ENCODE data around the gene EIF3L. TPM values are rescaled to one million over a fixed set of nuclear protein-coding genes. Genes with fewer than 3 reads are reported as not detected.

EIF3L gene
- polyA plus RNA-seq, 3 donors, result 209 to 503 (median 246) TPM

DNA sequence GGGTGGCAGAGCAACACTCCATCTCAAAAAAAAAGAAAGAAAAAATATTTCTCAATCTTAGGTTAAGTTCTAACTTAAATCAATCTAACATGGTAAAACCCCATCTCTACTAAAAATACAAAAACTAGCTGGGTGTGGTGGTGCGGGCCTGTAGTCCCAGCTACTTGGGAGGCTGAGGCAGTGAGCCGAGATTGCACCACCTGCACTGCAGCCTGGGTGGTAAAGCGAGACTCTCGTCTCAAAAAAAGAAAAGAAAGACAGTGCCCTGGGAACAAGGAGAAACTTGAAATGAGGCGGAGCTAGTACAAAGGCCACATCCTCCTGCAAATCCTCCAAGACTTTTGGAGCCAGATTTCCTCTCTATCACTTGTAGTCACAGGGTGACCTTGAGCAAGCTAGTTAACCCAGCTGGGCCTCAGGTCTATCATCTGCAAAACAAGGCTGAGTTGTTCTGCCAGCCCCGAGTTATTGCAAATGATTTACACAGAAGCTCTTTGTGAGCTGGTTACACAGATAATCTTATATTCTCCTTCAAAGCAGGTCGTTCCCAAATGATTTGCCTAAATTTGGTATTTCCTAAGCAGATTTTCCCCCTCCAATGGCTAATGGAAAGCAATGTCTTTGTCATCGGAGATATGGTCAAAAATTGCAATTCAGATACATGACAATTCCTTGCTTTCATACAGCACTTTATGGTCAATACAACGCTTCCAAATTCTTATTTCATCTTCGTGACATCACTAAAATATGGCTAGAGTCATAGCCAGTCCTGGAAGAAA is 7.0 kb upstream of the EIF3L start:
- Histone ChIP-seq H3K9me3 (replicated peaks in 1 of 2; ENCODE audit: control insufficient read depth in 1 of 2, insufficient read depth in 1 of 2, low read length in 2 of 2) (no peaks in the 10 kb centered on the region), H3K4me3 (replicated peaks in 1 of 3; ENCODE audit: low read depth in 2 of 3, low read length in 3 of 3) (peak overlapping the region in 1 of 3 experiments; percentile 87), H3K27me3 (ENCODE audit: control insufficient read depth in 2 of 2, insufficient read depth in 2 of 2, low read length in 2 of 2) (no peaks in the 10 kb centered on the region), H3K27ac (ENCODE audit: low read depth in 1 of 2, low read length in 2 of 2) (no peak overlapping the region), H2AFZ (ENCODE audit: insufficient read depth, low read depth, low read length, poor library complexity, severe bottlenecking) (no peak overlapping the region), H3K9ac (ENCODE audit: insufficient read depth, low read length, poor library complexity, severe bottlenecking) (no peak overlapping the region), H3K79me2 (ENCODE audit: insufficient read depth, low read length) (peaks cover 24% of the 10 kb centered on the region), H3K4me1 (ENCODE audit: control insufficient read depth in 1 of 2, insufficient read depth in 2 of 2, low read length in 2 of 2) (peaks cover 13 to 14% of the 10 kb centered on the region in 2 donors), H3K36me3 (replicated peaks in 1 of 2; ENCODE audit: control insufficient read depth in 1 of 2, insufficient read depth in 2 of 2, low read length in 2 of 2) (peaks cover 21 to 27% of the 10 kb centered on the region in 2 donors), H4K20me1 (ENCODE audit: insufficient read depth, low read length) (no peaks in the 10 kb centered on the region), H3K4me2 (replicated peaks; ENCODE audit: extremely low read depth, low read length, poor library complexity, severe bottlenecking) (no peak overlapping the region)
- no peak for DNase-seq
- TF ChIP-seq CTCF (IDR thresholded peaks at IDR 0.05), result no peak
- Mint-ChIP-seq H3K27ac (no peak overlapping the region), H3K9me3 (peaks cover 0 to 5% (median 3%) of the 10 kb centered on the region in 7 donors), H3K4me1 (peaks cover 19% of the 10 kb centered on the region), H3K27me3 (ENCODE audit: low read depth in 3 of 3) (no peaks in the 10 kb centered on the region), H3K4me3 (no peak overlapping the region), H3K36me3 (peaks cover 15 to 29% of the 10 kb centered on the region in 2 donors)
- WGBS (ENCODE audit: insufficient coverage), result 84% methylated on average over 8 of the region's 10 CpGs
- intact Hi-C loops (cut with micrococcal nuclease), result loop anchor here (10.0 kb wide), 2 partner anchors 97 to 167 kb away; partner anchors contain the start of gene LGALS1 (in 1 of the 2)

DNA sequence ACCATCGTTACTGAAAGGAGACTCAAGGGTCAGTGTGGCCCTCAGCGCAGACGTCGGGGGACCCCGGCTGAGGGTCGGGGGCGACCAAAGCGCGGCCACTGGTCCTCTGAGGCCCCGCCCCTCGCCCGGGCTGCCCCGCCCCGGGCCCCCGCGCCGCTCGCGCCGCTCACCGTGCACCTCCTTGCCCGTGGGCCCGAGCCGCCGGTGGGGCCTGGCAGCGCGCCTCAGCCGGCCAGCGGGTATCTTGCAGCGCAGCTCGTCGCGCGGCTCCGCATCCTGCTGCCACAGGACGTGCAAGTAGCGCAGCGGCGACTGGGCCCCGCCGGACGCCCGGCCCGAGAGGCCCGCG is 5.5 kb upstream of the EIF3L start:
- peaks cover 19% of the 10 kb centered on the region in 2 donors for H3K4me1 ChIP-seq (ENCODE audit: control insufficient read depth in 1 of 2, insufficient read depth in 2 of 2, low read length in 2 of 2)
- H3K9ac ChIP-seq (ENCODE audit: insufficient read depth, low read length, poor library complexity, severe bottlenecking), result peak overlapping the region; percentile 75
- peaks cover 7 to 15% of the 10 kb centered on the region in 2 donors for H3K36me3 Mint-ChIP-seq
- H3K36me3 ChIP-seq (replicated peaks in 1 of 2; ENCODE audit: control insufficient read depth in 1 of 2, insufficient read depth in 2 of 2, low read length in 2 of 2), result peaks cover 8 to 13% of the 10 kb centered on the region in 2 donors
- H3K27me3 ChIP-seq (ENCODE audit: control insufficient read depth in 2 of 2, insufficient read depth in 2 of 2, low read length in 2 of 2), result no peaks in the 10 kb centered on the region
- under 1% methylated on average over 46 of the region's 46 CpGs for WGBS (ENCODE audit: insufficient coverage)
- peaks cover 32% of the 10 kb centered on the region for H3K79me2 ChIP-seq (ENCODE audit: insufficient read depth, low read length)
- no peaks in the 10 kb centered on the region for H4K20me1 ChIP-seq (ENCODE audit: insufficient read depth, low read length)
- peak overlapping the region; percentile 81 for H2AFZ ChIP-seq (ENCODE audit: insufficient read depth, low read depth, low read length, poor library complexity, severe bottlenecking)
- H3K27ac Mint-ChIP-seq, result peak overlapping the region; percentile 63 to 92 (median 85)
- intact Hi-C loops (cut with micrococcal nuclease), result loop anchor here (10.0 kb wide), 2 partner anchors 99 to 169 kb away; partner anchors contain the start of gene LGALS1 (in 1 of the 2)
- H3K9me3 ChIP-seq (replicated peaks in 1 of 2; ENCODE audit: control insufficient read depth in 1 of 2, insufficient read depth in 1 of 2, low read length in 2 of 2), result no peaks in the 10 kb centered on the region
- H3K4me3 ChIP-seq (replicated peaks in 1 of 3; ENCODE audit: low read depth in 2 of 3, low read length in 3 of 3), result peak overlapping the region; percentile 48 to 87 (median 70)
- no peak for TF ChIP-seq CTCF (IDR thresholded peaks at IDR 0.05)
- peak overlapping the region; percentile 81 to 88 for H3K4me3 Mint-ChIP-seq
- DNase-seq, result no peak
- peak overlapping the region; percentile 97 for H3K4me2 ChIP-seq (replicated peaks; ENCODE audit: extremely low read depth, low read length, poor library complexity, severe bottlenecking)
- peak overlapping the region; percentile 11 to 70 for H3K27ac ChIP-seq (ENCODE audit: low read depth in 1 of 2, low read length in 2 of 2)
- no peaks in the 10 kb centered on the region for H3K27me3 Mint-ChIP-seq (ENCODE audit: low read depth in 3 of 3)
- H3K9me3 Mint-ChIP-seq, result peaks cover 0 to 6% (median 4%) of the 10 kb centered on the region in 7 donors
- H3K4me1 Mint-ChIP-seq, result peaks cover 26% of the 10 kb centered on the region
